ENCODE measurements around the gene C3orf33. TPM values are rescaled to one million over a fixed set of nuclear protein-coding genes. Genes with fewer than 3 reads are reported as not detected.

C3orf33 gene
- total RNA-seq, 1 donor from 2014 or later, result 5.1 TPM

DNA sequence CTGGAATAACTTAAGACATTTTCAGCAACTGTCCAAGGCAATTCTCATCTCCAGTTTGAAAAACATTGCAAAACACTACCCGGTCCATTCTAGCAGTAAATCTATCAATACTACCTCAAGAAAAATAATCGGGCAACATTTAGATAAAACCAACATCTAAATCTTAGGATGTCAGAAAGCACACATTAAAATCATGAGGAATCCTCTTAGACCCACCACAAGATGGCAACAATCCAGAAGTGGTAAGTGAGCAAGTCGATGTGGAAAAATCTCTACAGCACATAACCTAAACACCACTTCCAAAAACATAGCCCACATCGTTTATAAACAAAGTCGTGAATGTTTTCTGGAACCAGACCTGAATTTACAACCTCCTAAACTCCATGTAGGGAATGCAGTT is 66.9 kb downstream of the C3orf33 start:
- H3K27me3 Mint-ChIP-seq (ENCODE audit: low read depth), result peaks cover 28% of the 10 kb centered on the region
- no peaks in the 10 kb centered on the region for H3K9me3 Mint-ChIP-seq (ENCODE audit: low read depth)
- H3K4me1 Mint-ChIP-seq (ENCODE audit: low read depth), result peaks cover 5% of the 10 kb centered on the region
- H3K27ac Mint-ChIP-seq (ENCODE audit: unreplicated experiment), result no peak overlapping the region
- H3K4me3 Mint-ChIP-seq (ENCODE audit: unreplicated experiment), result no peak overlapping the region
- H3K36me3 Mint-ChIP-seq (ENCODE audit: low read depth), result no peaks in the 10 kb centered on the region
- no peak for DNase-seq (ENCODE audit: low spot score)
- TF ChIP-seq CTCF (IDR thresholded peaks at IDR 0.05), result peak; percentile 38

GRCh38 chr3:155738580-155739076 is 67.5 kb downstream of the C3orf33 start:
- no peak overlapping the region for H3K27ac Mint-ChIP-seq (ENCODE audit: unreplicated experiment)

GRCh38 chr3:155737844-155738460 is 68.1 kb downstream of the C3orf33 start:
- Mint-ChIP-seq H3K4me3 (ENCODE audit: unreplicated experiment) (no peak overlapping the region), H3K27ac (ENCODE audit: unreplicated experiment) (no peak overlapping the region), H3K9me3 (ENCODE audit: low read depth) (no peaks in the 10 kb centered on the region)

More at GRCh38 chr3:155738580-155739076, 67.5 kb downstream of the C3orf33 start:
- no peaks in the 10 kb centered on the region for H3K9me3 Mint-ChIP-seq (ENCODE audit: low read depth)
- H3K4me1 Mint-ChIP-seq (ENCODE audit: low read depth), result peaks cover 2% of the 10 kb centered on the region
- no peak for TF ChIP-seq CTCF (IDR thresholded peaks at IDR 0.05)
- H3K27me3 Mint-ChIP-seq (ENCODE audit: low read depth), result peaks cover 29% of the 10 kb centered on the region
- H3K4me3 Mint-ChIP-seq (ENCODE audit: unreplicated experiment), result no peak overlapping the region
- H3K36me3 Mint-ChIP-seq (ENCODE audit: low read depth), result no peaks in the 10 kb centered on the region
- no peak for DNase-seq (ENCODE audit: low spot score)

DNA sequence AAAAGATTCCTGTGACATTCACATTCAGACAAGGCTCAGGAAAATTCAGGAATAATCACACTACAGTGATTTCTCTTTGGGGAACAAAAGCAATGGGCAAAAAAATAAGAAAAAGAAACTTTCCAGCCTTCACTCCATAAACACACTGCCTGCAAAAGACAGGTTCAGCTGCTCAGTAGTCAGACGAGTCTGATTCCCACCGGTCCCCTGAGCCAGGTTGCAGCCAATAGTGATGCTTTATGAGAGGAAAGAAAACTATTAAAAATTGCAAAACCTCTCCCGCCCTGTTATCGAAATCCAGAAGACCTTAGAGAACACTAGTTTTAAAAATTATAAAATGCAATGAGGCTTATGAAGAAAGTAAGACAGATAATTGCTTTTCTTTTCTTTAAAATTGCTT is 69.7 kb downstream of the C3orf33 start:
- Mint-ChIP-seq H3K36me3 (ENCODE audit: low read depth) (no peaks in the 10 kb centered on the region), H3K4me3 (ENCODE audit: unreplicated experiment) (no peak overlapping the region), H3K4me1 (ENCODE audit: low read depth) (no peaks in the 10 kb centered on the region), H3K27ac (ENCODE audit: unreplicated experiment) (no peak overlapping the region), H3K9me3 (ENCODE audit: low read depth) (no peaks in the 10 kb centered on the region), H3K27me3 (ENCODE audit: low read depth) (peaks cover 17% of the 10 kb centered on the region)
- no peak for DNase-seq (ENCODE audit: low spot score)
- TF ChIP-seq CTCF (IDR thresholded peaks at IDR 0.05), result no peak

More at GRCh38 chr3:155737844-155738460, 68.1 kb downstream of the C3orf33 start:
- Mint-ChIP-seq H3K4me1 (ENCODE audit: low read depth) (no peaks in the 10 kb centered on the region), H3K27me3 (ENCODE audit: low read depth) (peaks cover 24% of the 10 kb centered on the region), H3K36me3 (ENCODE audit: low read depth) (no peaks in the 10 kb centered on the region)
- DNase-seq (ENCODE audit: low spot score), result no peak
- no peak for TF ChIP-seq CTCF (IDR thresholded peaks at IDR 0.05)

GRCh38 chr3:155730843-155731242 is 75.2 kb downstream of the C3orf33 start:
- Mint-ChIP-seq H3K36me3 (ENCODE audit: low read depth) (peaks cover 3% of the 10 kb centered on the region), H3K27ac (ENCODE audit: unreplicated experiment) (no peak overlapping the region), H3K4me3 (ENCODE audit: unreplicated experiment) (no peak overlapping the region), H3K4me1 (ENCODE audit: low read depth) (no peaks in the 10 kb centered on the region), H3K9me3 (ENCODE audit: low read depth) (no peaks in the 10 kb centered on the region), H3K27me3 (ENCODE audit: low read depth) (peaks cover 10% of the 10 kb centered on the region)
- no peak for TF ChIP-seq CTCF (IDR thresholded peaks at IDR 0.05)
- no peak for DNase-seq (ENCODE audit: low spot score)
